GM23338 (cell line): ENCODE results near the gene ALG14. TPM values are rescaled to one million over a fixed set of nuclear protein-coding genes. Genes with fewer than 3 reads are reported as not detected.

Experiments used
- ATAC-seq: fragments of 200-7000 bp; cut with Tn5 transposase; 3 replicates; pipeline ENCODE4 v1.9.1; 2020
- DNase-seq: peaks from one replicate; pipeline ENCODE4 v3.0.0-alpha.2; 2015; ENCODE audit warnings: low spot score
- H2AFZ ChIP-seq: fragments of 200-600 bp; sonication (generic); 2 replicates; pipeline ENCODE4 v1.8.0; 2016; ENCODE audit warnings: antibody characterized with exemption, mild to moderate bottlenecking, moderate library complexity
- H3F3A ChIP-seq: fragments of 200-600 bp; sonication (generic); replicated peaks from 2 replicates; pipeline ENCODE4 v1.8.0; 2017; ENCODE audit warnings: antibody characterized with exemption, mixed run types, low read depth
- H3K27ac ChIP-seq: fragments of 200-600 bp; sonication (generic); 2 replicates; pipeline ENCODE4 v1.6.1; 2016; ENCODE audit warnings: low read depth
- H3K27me3 ChIP-seq: fragments of 200-600 bp; sonication (generic); 2 replicates; pipeline ENCODE4 v1.8.0; 2016; ENCODE audit warnings: mild to moderate bottlenecking, mixed run types, moderate library complexity; ENCODE audit not compliant: insufficient read depth
- H3K36me3 ChIP-seq: fragments of 200-600 bp; sonication (generic); 2 replicates; pipeline ENCODE4 v1.8.0; 2016; ENCODE audit warnings: mild to moderate bottlenecking; ENCODE audit not compliant: insufficient read depth
- H3K4me1 ChIP-seq: fragments of 200-600 bp; sonication (generic); 2 replicates; pipeline ENCODE4 v1.8.0; 2016; ENCODE audit warnings: mild to moderate bottlenecking, moderate library complexity; ENCODE audit not compliant: insufficient read depth
- H3K4me2 ChIP-seq: fragments of 200-600 bp; sonication (generic); 2 replicates; pipeline ENCODE4 v1.7.1; 2017; ENCODE audit warnings: mixed run types
- H3K4me3 ChIP-seq: fragments of 200-600 bp; sonication (generic); 2 replicates; pipeline ENCODE4 v1.6.1; 2016; ENCODE audit warnings: mixed run types
- H3K79me2 ChIP-seq: fragments of 200-600 bp; sonication (generic); replicated peaks from 2 replicates; pipeline ENCODE4 v1.8.0; 2017; ENCODE audit warnings: mild to moderate bottlenecking; ENCODE audit not compliant: insufficient read depth
- H3K9me2 ChIP-seq: fragments of 200-600 bp; sonication (generic); 2 replicates; pipeline ENCODE4 v1.8.0; 2017; ENCODE audit not compliant: insufficient read depth
- H4K20me1 ChIP-seq: fragments of 200-600 bp; sonication (generic); replicated peaks from 2 replicates; pipeline ENCODE4 v1.8.0; 2017; ENCODE audit warnings: mild to moderate bottlenecking; ENCODE audit not compliant: insufficient read depth
- H3K27ac Mint-ChIP-seq: 2 replicates; pipeline ENCODE4 v1.8.0; 2020; ENCODE audit warnings: inconsistent platforms, mild to moderate bottlenecking, moderate library complexity, mixed read lengths
- H3K27me3 Mint-ChIP-seq: 3 replicates; pipeline ENCODE4 v1.8.0; 2022; ENCODE audit warnings: low read depth, mild to moderate bottlenecking, moderate library complexity, mixed read lengths, inconsistent platforms; ENCODE audit not compliant: insufficient read depth, poor library complexity
- H3K36me3 Mint-ChIP-seq: 3 replicates; pipeline ENCODE4 v1.8.0; 2021; ENCODE audit warnings: low read depth, mild to moderate bottlenecking, inconsistent platforms, moderate library complexity, mixed read lengths
- H3K4me1 Mint-ChIP-seq: 3 replicates; pipeline ENCODE4 v1.8.0; 2020; ENCODE audit warnings: mild to moderate bottlenecking, inconsistent platforms, mixed read lengths
- H3K4me3 Mint-ChIP-seq: 3 replicates; pipeline ENCODE4 v1.8.0; 2021; ENCODE audit warnings: moderate library complexity, mild to moderate bottlenecking, inconsistent platforms, mixed read lengths
- H3K9me3 Mint-ChIP-seq: 3 replicates; pipeline ENCODE4 v1.8.0; 2020; ENCODE audit warnings: moderate library complexity, mild to moderate bottlenecking, inconsistent platforms, mixed read lengths
- CREB1 ChIP-seq: fragments of 250-450 bp; sonication (Bioruptor Pico); IDR thresholded peaks from 2 replicates; pipeline ENCODE4 v1.5.0; 2020; ENCODE audit warnings: low read depth, mild to moderate bottlenecking, moderate library complexity
- CTCF ChIP-seq, 2 experiments: fragments of 200-600 bp in 1 of 2; sonication (generic) in 1 of 2; conservative IDR thresholded peaks; 2 replicates each; pipeline versions ENCODE4 v1.5.1 to v1.6.1; 2016 to 2017; ENCODE audit warnings: antibody characterized with exemption in 2 of 2, low read depth in 2 of 2, mild to moderate bottlenecking in 2 of 2, moderate library complexity in 1 of 2
- EZH2 ChIP-seq: fragments of 200-600 bp; sonication (generic); IDR thresholded peaks from one replicate; pipeline ENCODE4 v1.8.0; 2017; ENCODE audit warnings: antibody characterized with exemption, mild to moderate bottlenecking, low read depth; ENCODE audit not compliant: unreplicated experiment
- EZH2phosphoT487 ChIP-seq: fragments of 200-600 bp; sonication (generic); IDR thresholded peaks from one replicate; pipeline ENCODE4 v1.8.1; 2018; ENCODE audit warnings: antibody characterized with exemption; ENCODE audit not compliant: unreplicated experiment
- JUNB ChIP-seq: IDR thresholded peaks from one replicate; pipeline ENCODE4 v1.6.1; 2016; ENCODE audit warnings: antibody characterized with exemption; ENCODE audit not compliant: unreplicated experiment
- NANOG ChIP-seq: IDR thresholded peaks from 2 replicates; pipeline ENCODE4 v1.6.1; 2016; ENCODE audit warnings: antibody characterized with exemption, borderline replicate concordance
- POLR2AphosphoS5 ChIP-seq: IDR thresholded peaks from 2 replicates; pipeline ENCODE4 v1.6.1; 2016; ENCODE audit warnings: antibody characterized with exemption, low read depth
- STAT1 ChIP-seq: IDR thresholded peaks from one replicate; pipeline ENCODE4 v1.6.1; 2016; ENCODE audit warnings: antibody characterized with exemption; ENCODE audit not compliant: unreplicated experiment
- ZNF114 ChIP-seq: fragments of 250-450 bp; sonication (Bioruptor Pico); IDR thresholded peaks from 2 replicates; pipeline ENCODE4 v1.5.0; 2020; ENCODE audit warnings: mild to moderate bottlenecking, moderate library complexity
- ZNF331 ChIP-seq: fragments of 250-450 bp; sonication (Bioruptor Pico); IDR thresholded peaks from 2 replicates; pipeline ENCODE4 v1.5.0; 2020; ENCODE audit warnings: low read depth, mild to moderate bottlenecking, moderate library complexity
- ZNF462 ChIP-seq: fragments of 250-450 bp; sonication (Bioruptor Pico); IDR thresholded peaks from 2 replicates; pipeline ENCODE4 v1.5.0; 2020; ENCODE audit warnings: mild to moderate bottlenecking, moderate library complexity
- polyA plus RNA-seq: library from polyadenylated mRNA; unstranded; fragments of >200 nt; fragmentation: Nextera tagmentation; extraction: Ambion mirVana; gene quantifications from 2 replicates; pipeline ENCODE4 v1.2.1, GENCODE V29; 2016
- total RNA-seq: library from RNA; depleted of rRNA; stranded (reverse); fragments of >200 nt; shearing (Covaris generic); gene quantifications from 2 replicates; pipeline ENCODE4 v1.2.3, GENCODE V29; 2014
- TF ChIP-seq, protein P1 (sequence below): IDR thresholded peaks from 2 replicates; pipeline ENCODE4 v1.6.1; 2016; ENCODE audit warnings: antibody characterized with exemption
- TF ChIP-seq, protein P2 (sequence below): IDR thresholded peaks from one replicate; pipeline ENCODE4 v1.6.1; 2018; ENCODE audit warnings: antibody characterized with exemption; ENCODE audit not compliant: unreplicated experiment

The ALG14 gene
- total and polyA plus RNA-seq, 2 experiments from 2014 or later = 0.42 to 2.8 TPM

DNA sequence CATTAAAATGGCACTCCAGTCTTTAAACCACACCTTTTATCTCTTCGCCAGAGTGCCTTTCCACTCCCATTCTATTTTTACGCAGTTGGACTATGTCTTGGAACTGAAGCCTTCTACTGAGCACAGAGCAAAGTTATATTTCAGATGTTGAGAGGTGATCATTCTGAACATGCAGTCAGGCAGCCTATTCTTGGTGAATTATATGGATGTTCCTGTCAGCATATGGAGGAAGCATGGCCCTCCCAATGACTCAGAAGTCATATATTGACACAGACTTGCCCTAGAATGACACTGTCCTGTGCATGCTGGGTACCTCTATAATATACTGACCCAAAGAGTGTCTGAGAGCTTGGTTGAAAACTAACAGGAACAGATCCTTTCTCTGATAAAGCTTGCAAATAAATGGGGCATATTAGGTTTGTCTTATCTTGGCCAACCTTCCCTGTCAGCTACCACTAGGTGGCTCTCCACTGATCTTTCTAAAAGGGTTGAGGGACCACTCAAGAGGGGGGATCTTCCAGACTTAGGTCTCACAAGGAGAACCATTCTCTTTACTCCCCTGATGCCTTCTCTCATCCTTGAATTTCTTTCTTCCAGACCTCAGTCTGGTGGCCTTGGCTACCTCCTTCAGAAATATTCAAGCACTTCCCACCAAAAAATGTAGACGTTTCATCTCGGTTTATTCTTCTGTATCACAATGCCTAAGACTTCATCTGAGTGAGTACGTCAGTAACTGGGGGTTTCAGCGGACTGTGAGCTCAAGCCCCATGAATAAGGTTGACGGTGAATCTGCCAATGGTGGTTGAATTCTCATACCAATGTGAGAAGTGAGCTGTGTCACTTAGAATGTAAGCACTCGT, 11.8 kb upstream of the ALG14 start:
- peak; percentile 85 for ATAC-seq
- H3K4me3 ChIP-seq = 0 out of 2 replicates have a peak overlapping the region, but pooled peaks have one; percentile 12
- H3F3A ChIP-seq = 0 out of 2 replicates have a peak, but pooled peaks cover 4% of the 10 kb centered on the region
- peak overlapping the region; percentile 68 for H3K4me2 ChIP-seq
- peak; percentile 83 for DNase-seq
- no peak overlapping the region for H3K27ac ChIP-seq
- peaks cover 26% of the 10 kb centered on the region for H3K4me1 Mint-ChIP-seq
- no peak for TF ChIP-seq POLR2AphosphoS5
- TF ChIP-seq JUNB = no peak
- no peak for TF ChIP-seq NANOG
- TF ChIP-seq EZH2phosphoT487 = no peak
- no peak for TF ChIP-seq CREB1
- no peak for TF ChIP-seq STAT1
- TF ChIP-seq CTCF (conservative IDR thresholded peaks at IDR 0.05; ENCODE audit: low read depth in 2 of 2) = peak; percentile 85 to 88
- TF ChIP-seq, protein P1, sequence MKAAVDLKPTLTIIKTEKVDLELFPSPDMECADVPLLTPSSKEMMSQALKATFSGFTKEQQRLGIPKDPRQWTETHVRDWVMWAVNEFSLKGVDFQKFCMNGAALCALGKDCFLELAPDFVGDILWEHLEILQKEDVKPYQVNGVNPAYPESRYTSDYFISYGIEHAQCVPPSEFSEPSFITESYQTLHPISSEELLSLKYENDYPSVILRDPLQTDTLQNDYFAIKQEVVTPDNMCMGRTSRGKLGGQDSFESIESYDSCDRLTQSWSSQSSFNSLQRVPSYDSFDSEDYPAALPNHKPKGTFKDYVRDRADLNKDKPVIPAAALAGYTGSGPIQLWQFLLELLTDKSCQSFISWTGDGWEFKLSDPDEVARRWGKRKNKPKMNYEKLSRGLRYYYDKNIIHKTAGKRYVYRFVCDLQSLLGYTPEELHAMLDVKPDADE = no peak
- no peak for TF ChIP-seq ZNF331 (CRISPR knock-in tag)
- TF ChIP-seq EZH2 = no peak
- TF ChIP-seq ZNF114 (CRISPR knock-in tag) = peak; percentile 78; the same call in 1 of the 2 replicates
- TF ChIP-seq ZNF462 (CRISPR knock-in tag) = peak; percentile 95
- TF ChIP-seq, protein P2, sequence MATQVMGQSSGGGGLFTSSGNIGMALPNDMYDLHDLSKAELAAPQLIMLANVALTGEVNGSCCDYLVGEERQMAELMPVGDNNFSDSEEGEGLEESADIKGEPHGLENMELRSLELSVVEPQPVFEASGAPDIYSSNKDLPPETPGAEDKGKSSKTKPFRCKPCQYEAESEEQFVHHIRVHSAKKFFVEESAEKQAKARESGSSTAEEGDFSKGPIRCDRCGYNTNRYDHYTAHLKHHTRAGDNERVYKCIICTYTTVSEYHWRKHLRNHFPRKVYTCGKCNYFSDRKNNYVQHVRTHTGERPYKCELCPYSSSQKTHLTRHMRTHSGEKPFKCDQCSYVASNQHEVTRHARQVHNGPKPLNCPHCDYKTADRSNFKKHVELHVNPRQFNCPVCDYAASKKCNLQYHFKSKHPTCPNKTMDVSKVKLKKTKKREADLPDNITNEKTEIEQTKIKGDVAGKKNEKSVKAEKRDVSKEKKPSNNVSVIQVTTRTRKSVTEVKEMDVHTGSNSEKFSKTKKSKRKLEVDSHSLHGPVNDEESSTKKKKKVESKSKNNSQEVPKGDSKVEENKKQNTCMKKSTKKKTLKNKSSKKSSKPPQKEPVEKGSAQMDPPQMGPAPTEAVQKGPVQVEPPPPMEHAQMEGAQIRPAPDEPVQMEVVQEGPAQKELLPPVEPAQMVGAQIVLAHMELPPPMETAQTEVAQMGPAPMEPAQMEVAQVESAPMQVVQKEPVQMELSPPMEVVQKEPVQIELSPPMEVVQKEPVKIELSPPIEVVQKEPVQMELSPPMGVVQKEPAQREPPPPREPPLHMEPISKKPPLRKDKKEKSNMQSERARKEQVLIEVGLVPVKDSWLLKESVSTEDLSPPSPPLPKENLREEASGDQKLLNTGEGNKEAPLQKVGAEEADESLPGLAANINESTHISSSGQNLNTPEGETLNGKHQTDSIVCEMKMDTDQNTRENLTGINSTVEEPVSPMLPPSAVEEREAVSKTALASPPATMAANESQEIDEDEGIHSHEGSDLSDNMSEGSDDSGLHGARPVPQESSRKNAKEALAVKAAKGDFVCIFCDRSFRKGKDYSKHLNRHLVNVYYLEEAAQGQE = no peak
- no peaks in the 10 kb centered on the region for H3K9me3 Mint-ChIP-seq
- H3K27ac Mint-ChIP-seq = no peak overlapping the region
- H3K4me1 ChIP-seq = peaks cover 34% of the 10 kb centered on the region
- H3K27me3 Mint-ChIP-seq = peaks cover 4% of the 10 kb centered on the region
- no peaks in the 10 kb centered on the region for H3K36me3 Mint-ChIP-seq
- no peaks in the 10 kb centered on the region for H3K36me3 ChIP-seq
- H3K27me3 ChIP-seq = no peaks in the 10 kb centered on the region
- peak overlapping the region; percentile 38; the same call in 1 of the 2 replicates for H2AFZ ChIP-seq
- no peaks in the 10 kb centered on the region for H3K79me2 ChIP-seq
- peaks cover 2% of the 10 kb centered on the region; the same call in 1 of the 2 replicates for H3K9me2 ChIP-seq
- H4K20me1 ChIP-seq = no peaks in the 10 kb centered on the region
- no peak overlapping the region for H3K4me3 Mint-ChIP-seq
